ENCODE measurements around the gene HNRNPLL.
"Not testable (repeated sequence)": the region's sequence is repeated elsewhere in the genome, so short reads cannot be mapped to it uniquely, and the experiment has no call there.

The HNRNPLL gene

DNA sequence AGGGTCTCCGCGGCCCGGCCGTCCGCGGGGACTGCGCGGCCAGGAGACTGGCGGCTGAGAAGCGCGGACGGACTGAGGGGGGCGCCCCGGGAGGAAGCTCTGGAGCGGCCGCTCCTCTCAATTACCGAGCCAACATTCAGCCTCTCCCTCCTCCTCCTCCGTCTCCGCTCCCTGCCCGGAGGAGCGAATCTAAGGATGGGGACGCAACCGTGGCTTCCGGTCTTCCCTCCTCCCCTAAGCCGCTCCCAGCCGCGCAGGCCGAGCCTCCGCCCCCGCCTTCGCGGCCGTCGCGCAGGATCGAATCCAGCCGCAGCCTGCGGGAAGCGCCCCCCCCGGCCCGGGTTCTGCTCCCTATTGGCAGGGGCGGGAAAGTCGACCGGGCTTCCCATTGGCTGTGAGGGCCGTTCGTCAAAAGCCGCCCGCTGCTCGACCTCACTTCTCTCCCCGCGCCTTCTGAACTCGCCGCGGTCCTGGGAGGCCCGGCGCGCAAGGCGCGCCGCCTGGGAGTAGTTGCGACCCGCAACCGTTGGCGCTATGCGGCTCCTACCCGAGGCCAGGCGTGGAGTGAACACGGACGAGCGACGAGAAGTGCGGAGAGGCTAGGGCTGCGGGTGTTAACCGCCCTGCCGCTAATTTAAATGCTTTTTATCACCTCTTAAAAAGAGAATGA, at the start of gene HNRNPLL:
HNRNPLL (minus strand) TSS at position 197 of the 670 bp plus-strand sequence. CDS start 302 bp downstream, outside the sequence.
- DNase-seq (ENCODE audit: low spot score), result peak; percentile 98

GRCh38 chr2:38650717-38651116, 48.0 kb upstream of the HNRNPLL start:
- DNase-seq (ENCODE audit: low spot score), result no peak

DNA sequence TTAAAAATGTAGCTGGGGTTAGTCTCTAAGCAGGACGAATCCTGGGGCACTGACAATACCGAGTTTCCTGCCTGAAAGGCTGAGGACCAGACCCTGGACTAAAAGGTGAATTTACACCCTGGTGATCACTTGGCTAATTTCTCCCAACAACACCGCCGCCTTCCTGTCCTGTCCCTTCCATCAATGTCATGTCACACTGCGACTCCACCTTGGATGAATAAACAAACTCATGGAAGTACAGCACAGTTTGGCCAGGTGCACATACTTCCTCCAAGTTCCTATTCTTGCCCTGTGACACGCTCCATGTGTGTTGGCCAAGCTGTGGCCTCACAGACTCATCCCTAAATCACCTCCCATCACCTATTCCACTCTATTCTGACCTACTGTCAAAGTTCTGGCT, 47.3 kb upstream of the HNRNPLL start:
- no peak for DNase-seq (ENCODE audit: low spot score)

DNA sequence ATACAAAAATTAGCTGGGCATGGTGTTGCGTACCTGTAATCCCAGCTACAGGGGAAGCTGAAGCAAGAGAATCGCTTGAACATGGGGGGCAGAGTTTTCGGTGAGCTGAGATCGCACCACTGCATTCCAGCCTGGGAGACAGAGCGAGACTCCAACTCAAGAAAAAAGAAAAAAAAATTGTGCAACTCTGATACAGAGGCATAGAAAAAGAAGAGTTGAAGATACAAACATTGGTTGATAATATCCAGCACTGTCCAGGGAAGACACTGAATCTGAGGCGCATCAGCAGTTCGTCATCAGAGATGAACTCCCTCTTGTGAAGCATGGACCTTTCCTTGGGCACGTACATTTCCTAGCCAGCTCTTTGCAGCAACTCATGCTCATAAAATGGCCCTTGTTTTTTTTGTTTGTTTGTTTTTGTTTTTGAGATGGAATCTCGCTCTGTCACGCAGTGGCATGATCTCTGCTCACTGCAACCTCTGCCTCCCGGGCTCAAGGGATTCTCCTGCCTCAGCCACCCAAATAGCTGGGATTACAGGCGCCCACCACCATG, 46.5 kb upstream of the HNRNPLL start:
- DNase-seq (ENCODE audit: low spot score), result no peak

DNA sequence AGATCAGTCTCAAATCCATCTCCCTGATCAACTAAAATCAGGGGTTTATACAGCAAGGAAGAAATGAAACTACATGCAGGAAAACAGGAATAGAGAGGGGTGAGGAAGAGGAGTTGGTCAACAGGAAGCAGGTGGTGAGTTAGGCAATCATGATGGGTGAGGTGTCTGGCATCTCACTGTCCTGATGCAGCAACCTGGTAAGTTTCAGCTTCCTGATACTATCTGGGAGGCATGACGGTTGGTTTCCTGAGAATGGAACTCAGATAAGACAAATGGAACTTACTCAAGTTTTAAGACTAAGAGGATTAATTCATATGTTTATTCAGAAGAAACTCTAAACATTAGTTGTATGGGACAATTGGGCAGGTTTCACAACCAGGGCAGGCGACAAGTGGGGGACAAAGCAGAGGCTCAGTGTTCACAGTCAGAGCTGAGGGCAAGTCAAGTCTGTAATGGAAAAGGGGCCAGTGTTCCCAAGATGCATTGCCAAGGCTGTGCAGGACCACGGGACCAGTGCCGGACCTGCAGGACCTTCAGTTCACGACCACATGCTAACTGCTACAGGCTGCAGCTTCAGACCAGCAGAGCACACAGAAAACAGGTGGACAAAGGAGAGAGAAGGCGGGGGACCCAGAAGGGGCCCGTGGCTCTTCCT, 45.5 kb upstream of the HNRNPLL start:
- peak; percentile 77 for DNase-seq (ENCODE audit: low spot score)

- DNase-seq (ENCODE audit: low spot score), result peak; percentile 67
These were observed 41.2 kb upstream of the HNRNPLL start for GRCh38 chr2:38643683-38644511.

GRCh38 chr2:38643021-38643671, 40.4 kb upstream of the HNRNPLL start:
- DNase-seq (ENCODE audit: low spot score), result no peak

- DNase-seq (ENCODE audit: low spot score), result not testable (repeated sequence)
These were observed 39.8 kb upstream of the HNRNPLL start for GRCh38 chr2:38642373-38643017.

GRCh38 chr2:38636069-38636468, 33.3 kb upstream of the HNRNPLL start:
- DNase-seq (ENCODE audit: low spot score), result no peak

DNA sequence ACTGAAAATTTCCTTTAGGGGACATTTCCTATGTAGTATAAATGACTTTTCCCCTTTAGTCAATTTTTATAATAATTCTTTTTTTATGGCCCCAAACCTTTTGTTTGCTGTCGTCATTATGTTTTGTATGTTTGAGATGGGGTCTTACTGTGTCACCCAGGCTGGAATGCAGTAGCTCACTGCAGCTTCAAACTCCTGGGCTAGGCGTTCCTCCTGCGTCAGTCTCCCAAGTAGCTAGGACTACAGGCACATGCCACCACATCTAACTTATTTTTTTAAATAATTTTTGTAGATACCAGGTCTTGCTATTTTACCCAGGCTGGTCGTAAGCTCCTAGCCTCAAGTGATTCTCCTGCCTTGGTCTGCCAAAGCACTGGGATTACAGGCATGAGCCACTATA, 32.4 kb upstream of the HNRNPLL start:
- no peak for DNase-seq (ENCODE audit: low spot score)

GRCh38 chr2:38634684-38635083, 32.0 kb upstream of the HNRNPLL start:
- no peak for DNase-seq (ENCODE audit: low spot score)

DNA sequence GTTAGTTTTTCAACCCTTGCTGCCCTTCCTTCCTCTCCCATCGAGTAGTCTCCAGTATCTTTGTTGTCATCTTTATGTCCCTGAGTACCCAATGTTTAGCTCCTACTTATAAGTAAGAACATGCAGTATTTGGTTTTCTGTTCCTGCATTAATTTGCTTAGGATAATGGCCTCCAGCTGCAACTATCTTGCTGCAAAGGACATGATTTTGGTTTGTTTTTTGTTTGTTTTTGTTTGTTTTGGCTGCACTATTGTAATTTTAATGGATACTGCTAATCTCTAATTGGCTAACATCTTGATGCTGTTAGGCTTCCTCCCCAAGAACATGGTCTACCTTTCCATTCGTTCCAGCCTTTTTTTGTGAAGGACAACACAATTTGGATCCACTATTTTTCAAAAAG, 31.2 kb upstream of the HNRNPLL start:
- no peak for DNase-seq (ENCODE audit: low spot score)

DNA sequence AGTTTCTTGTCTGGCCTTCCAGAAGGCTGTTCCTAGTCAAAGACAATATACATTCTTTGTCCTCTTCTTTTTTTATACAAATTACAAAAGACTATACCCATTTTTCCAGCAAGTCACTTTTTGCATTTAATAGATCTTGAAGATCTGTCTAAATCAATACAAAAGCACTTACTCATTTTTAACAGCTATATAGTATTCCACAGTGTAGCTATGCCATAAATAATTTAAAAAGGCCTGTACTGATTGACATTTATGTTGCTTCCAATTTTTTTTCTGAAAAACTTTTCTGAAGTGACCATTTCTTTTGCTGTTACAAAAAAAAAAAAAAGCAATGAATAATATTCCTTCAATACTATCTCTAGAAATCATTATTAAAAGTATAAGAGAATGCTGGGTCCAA, 30.3 kb upstream of the HNRNPLL start:
- DNase-seq (ENCODE audit: low spot score), result no peak

GRCh38 chr2:38631976-38632375, 29.2 kb upstream of the HNRNPLL start:
- no peak for DNase-seq (ENCODE audit: low spot score)

DNA sequence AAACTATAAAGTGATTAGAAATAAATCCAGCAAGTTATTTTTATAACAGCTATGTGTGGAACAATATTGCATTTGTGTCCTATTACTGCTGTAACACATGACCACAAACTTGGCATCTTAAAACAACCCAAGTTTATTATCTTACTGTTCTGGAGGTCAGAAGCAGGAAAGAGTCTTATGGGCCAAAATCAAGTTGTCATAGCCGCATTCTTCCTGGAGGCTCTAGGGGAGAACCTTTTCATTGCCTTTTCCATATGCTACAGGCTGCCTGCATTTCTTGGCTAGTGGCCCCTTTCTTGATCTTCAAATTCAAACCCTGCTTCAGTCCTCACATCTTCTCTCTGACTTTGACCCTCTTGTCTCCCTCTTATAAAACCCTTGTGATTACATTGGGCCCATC, 27.0 kb upstream of the HNRNPLL start:
- no peak for DNase-seq (ENCODE audit: low spot score)

- no peak for DNase-seq (ENCODE audit: low spot score)
These were observed 24.7 kb upstream of the HNRNPLL start for GRCh38 chr2:38627391-38627790.

DNA sequence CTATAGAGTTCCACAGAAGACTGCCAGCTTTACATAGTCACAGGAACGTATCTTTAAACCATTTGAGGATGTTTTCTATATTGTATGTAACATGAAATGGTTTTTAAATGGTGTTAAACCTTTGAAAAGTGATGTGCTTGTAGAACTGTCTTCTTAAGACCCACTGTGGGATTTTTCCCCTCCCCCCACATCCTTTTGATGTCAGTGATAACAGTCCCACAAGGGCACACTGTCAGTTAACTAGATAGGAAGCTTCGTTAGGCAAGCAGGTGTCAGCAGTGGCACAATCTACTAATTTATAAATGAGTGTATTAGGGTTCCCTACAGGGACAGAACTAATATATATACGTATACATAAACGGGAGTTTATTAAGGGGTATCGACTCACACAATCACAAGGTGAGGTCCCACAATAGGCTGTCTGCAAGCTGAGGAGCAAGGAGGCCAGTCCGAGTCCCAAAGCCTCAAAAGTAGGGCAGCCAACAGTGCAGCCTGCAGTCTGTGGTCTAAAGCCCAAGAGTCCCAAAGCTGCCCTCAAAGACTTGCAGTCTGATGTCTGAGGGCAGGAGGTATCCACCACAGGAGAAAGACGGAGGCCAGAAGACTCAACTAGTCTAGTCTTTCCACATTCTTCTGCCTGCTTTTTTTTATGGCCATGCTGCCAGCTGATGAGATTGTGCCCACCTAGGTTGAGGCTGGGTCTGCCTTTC, 23.8 kb upstream of the HNRNPLL start:
- peak; percentile 64 for DNase-seq (ENCODE audit: low spot score)

GRCh38 chr2:38622210-38622609, 19.5 kb upstream of the HNRNPLL start:
- no peak for DNase-seq (ENCODE audit: low spot score)

- DNase-seq (ENCODE audit: low spot score), result no peak
These were observed 18.3 kb upstream of the HNRNPLL start for GRCh38 chr2:38621018-38621417.

DNA sequence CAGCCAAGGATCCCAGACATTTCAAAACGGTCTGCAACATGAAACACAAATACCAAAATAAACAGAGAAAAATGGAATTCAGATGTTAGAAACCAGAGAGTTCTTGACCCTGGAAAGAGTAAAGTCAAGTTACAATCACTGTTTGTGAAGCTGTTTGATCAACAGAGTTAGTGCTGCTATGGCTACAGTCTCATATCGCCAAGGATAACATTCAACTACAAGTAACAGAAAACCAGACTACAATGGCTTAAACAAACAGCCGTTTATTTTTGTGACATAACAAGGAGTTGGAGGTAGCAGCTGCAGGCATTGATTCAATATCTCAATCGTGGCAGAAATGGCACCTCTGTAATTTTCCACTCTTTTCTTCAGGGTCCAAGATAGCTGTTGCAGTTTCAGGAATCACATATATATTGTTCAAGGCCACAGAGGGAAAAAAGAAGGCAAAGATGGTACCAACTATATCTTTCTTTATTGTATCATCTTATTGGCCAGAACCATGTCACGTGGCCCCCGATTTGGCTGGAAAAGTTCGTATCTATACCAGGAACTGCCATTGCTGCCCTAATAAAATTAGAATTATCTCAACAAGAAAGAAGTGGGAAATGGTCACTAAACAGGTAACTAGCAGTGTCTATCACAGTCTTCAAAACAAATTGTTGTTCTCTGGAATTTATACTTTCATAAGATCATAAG, 17.7 kb upstream of the HNRNPLL start:
- DNase-seq (ENCODE audit: low spot score), result no peak

All from activated CD4-positive, alpha-beta T cell treated with anti-CD3 and anti-CD28 coated beads, Interleukin-2, Interleukin-4, amounts not matched to agents 100 ng/mL and 50 ng/mL, durations not matched to agents 16 hours and 8 hours (primary cell).